Keratinocyte (primary cell): ENCODE data around the gene LY6G6F.
A peak's percentile ranks its signal among the peaks of the same experiment; 100 is the strongest.

Source experiments
- CTCF ChIP-seq, 3 experiments: IDR thresholded peaks in 1 of 3; conservative IDR thresholded peaks in 1 of 3; optimal IDR thresholded peaks in 1 of 3; 2 replicates in 2 of 3; 3 replicates in 1 of 3; pipeline versions ENCODE3 to v1.5.1; 2011; ENCODE audit warnings: low read length in 3 of 3, mild to moderate bottlenecking in 3 of 3, moderate library complexity in 2 of 3, control low read depth in 1 of 3, inconsistent platforms in 1 of 3; ENCODE audit not compliant: insufficient read depth in 2 of 3; ENCODE audit errors: extremely low read depth in 1 of 3
- EZH2 ChIP-seq: IDR thresholded peaks from one replicate; pipeline ENCODE4 v1.6.1; 2012; ENCODE audit warnings: inconsistent platforms, mild to moderate bottlenecking, low read length, moderate library complexity

DNA sequence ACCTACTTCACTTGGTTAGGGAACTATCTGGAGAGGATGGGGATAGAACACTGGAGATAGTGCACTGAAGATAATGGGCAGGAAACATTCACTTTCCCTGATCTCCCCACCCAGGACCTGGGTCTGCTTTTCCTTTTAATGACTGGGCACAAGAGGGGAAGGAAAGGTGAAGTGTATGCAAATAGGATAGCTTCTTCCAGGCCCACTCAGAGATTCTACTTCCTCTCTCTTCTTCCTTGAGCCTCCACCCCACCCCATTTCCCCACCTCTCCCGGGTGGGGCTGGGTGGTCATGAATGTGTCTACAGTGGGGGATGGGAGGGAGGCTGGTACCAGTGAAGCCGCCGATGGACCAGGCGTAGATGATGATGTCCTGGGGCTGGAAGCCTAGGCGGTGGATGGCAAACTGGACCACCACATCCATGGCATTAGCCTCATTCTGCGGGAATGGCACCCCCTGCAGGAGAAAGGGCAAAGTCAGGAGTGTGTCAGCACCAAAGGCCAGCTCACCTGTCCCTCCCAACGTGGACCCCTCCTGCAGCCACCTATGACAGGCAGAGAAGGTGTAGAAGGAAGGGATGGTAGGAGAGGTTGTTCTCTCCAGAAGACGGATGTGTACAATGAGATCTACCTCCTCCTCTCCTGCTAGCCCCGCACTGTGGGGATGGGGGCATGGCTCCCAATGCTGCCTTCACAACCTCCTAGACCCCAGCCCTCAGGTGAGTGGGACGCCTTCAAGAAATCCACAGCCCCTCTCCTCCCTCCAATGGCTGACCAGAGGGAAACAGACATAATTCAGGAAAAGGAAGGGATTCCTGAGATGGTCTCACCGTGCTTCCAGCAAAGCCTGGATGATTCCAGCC, 17.2 kb upstream of the LY6G6F start:
- TF ChIP-seq CTCF (optimal IDR thresholded peaks at IDR 0.05 in 1 of 3, IDR thresholded peaks at IDR 0.05 in 1 of 3, conservative IDR thresholded peaks at IDR 0.05 in 1 of 3; ENCODE audit: extremely low read depth in 1 of 3, insufficient read depth in 2 of 3, low read length in 3 of 3): peak in 2 of 3 experiments; percentile 48 to 71
- no peak for TF ChIP-seq EZH2
